GM19328 (cell line): ENCODE data around the gene LSM3.

Experiments used
- ATAC-seq: cut with Tn5 transposase; IDR thresholded peaks from one replicate; pipeline ENCODE4 v1.9.1; 2021; ENCODE audit warnings: mild to moderate bottlenecking, moderate library complexity; ENCODE audit not compliant: unreplicated experiment

LSM3 gene

DNA sequence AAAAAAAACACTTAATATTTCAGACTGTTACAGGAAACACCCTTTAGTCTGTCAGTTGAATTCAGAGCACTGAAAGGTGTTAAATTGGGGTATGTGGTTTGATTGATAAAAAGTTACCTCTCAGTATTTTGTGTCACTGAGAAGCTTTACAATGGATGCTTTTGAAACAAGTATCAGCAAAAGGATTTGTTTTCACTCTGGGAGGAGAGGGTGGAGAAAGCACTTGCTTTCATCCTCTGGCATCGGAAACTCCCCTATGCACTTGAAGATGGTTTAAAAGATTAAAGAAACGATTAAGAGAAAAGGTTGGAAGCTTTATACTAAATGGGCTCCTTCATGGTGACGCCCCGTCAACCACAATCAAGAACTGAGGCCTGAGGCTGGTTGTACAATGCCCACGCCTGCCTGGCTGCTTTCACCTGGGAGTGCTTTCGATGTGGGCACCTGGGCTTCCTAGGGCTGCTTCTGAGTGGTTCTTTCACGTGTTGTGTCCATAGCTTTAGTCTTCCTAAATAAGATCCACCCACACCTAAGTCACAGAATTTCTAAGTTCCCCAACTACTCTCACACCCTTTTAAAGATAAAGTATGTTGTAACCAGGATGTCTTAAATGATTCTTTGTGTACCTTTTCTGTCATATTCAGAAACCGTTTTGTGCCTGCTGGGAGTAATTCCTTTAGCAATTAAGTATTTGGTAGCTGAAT lies 35.9 kb upstream of the LSM3 start:
- no peak for ATAC-seq

DNA sequence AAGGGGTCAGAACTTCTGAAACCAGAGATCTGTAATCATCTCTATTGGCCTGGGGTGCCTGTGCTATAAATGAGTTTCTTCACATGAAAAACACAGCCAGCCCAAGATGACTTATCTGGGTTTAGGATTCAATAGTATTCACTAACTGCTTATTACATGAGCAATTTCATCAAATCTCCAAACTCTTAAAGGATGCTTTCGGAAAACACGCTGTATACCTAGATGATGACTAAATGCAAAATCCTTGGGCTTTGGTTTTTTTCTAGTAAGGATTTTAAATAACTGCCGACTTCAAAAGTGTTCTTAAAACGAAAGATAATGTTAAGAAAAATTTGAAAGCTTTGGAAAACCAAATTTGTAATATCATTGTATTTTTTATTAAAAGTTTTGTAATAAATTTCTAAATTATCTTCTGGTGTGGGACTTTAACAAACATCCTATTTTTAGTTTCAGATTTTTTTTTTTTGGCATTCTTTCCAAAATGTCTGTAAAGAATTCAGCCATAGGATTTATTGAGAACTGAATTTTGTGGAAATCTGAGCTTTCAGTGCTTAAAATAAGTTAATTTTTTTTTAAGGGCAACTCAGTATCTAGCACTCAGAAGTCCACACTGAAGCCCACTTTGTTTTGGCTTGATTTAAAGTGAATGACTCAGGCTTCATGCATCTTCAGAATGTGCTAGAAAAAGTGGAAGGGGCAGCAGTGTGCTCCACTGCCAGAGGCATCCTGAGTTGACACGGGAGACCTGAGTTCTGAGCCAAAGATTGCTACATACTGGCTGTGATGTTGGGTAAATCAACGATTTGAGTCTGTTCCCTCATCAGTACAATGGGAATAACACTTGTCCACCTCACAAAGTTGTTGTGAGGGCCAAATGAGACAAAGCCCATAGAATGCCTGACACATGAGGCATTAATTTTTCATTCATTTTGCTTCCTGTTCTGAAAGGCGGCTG lies 35.1 kb upstream of the LSM3 start:
- ATAC-seq, result no peak

- peak; percentile 91 for ATAC-seq
Measured at GRCh38 chr3:14144423-14145075, 34.1 kb upstream of the LSM3 start.

GRCh38 chr3:14145236-14145635 lies 33.4 kb upstream of the LSM3 start:
- ATAC-seq, result no peak

DNA sequence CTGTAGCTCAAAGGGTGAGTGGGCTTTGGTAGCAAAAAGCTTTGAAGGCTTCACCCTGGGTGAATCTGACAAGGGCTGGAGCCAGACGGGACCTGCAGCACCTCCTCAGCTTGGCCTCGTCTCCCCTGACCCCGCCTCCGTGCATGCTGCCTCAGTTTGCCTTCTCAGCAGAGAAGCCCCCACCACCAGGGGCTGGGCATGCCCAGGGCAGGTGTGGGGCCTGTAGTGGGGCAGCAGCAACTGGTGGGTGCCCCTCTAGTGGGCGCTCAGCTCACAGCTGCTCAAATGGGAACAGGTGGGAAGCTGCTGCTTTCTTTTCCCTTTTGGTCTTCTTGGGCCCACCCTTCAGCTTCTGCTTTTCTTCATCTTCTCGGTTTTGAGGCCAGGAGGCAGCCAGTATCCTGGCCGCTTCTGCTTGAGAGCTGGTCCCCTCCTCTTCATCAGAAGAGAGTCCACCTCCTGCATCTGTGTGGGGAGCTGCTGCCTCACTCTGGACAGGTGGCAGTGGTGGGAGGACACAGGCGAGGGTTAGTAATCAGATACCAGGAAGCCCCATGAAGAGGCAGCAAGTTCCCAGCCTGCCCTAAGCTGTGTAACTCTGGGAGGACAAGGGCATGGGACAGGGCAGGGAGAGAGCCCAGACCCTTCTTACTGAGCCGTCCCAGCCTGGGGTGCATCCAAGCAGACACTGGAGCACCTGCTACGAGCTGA lies 32.8 kb upstream of the LSM3 start:
- no peak for ATAC-seq

DNA sequence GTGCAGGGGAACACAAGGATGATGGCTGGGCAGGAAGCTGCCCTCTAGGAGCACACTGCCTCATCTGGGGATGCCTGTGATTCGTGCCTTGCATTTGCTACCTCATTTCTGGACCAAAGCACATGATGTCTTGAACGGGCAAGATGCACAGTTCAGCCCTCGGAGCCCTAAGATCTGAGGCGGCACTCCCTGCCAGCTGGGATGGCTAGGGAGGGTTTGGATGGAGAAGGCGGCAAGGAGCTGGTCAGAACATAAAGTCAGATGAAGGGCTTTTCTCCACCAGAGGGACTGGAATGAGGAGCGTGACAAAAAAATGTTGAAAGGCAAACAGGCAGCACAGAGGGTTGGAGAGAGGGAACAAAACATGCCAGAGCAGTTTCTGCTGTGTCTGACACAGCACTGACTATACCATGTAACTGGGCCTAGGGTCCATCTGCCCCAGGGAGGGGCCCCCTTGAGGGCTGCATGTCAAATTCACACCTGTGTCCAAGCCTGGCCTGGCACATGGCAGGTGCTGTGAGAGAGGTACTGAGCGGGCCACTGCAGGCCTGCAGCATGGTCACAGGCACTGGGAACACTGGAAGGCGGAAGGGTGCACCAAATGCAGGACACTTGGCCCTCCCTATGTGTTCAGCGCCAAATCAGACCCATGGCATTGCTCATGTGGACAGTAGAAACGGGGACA lies 32.1 kb upstream of the LSM3 start:
- no peak for ATAC-seq

GRCh38 chr3:14147066-14147435 lies 31.6 kb upstream of the LSM3 start:
- no peak for ATAC-seq

GRCh38 chr3:14147617-14148016 lies 31.0 kb upstream of the LSM3 start:
- no peak for ATAC-seq

DNA sequence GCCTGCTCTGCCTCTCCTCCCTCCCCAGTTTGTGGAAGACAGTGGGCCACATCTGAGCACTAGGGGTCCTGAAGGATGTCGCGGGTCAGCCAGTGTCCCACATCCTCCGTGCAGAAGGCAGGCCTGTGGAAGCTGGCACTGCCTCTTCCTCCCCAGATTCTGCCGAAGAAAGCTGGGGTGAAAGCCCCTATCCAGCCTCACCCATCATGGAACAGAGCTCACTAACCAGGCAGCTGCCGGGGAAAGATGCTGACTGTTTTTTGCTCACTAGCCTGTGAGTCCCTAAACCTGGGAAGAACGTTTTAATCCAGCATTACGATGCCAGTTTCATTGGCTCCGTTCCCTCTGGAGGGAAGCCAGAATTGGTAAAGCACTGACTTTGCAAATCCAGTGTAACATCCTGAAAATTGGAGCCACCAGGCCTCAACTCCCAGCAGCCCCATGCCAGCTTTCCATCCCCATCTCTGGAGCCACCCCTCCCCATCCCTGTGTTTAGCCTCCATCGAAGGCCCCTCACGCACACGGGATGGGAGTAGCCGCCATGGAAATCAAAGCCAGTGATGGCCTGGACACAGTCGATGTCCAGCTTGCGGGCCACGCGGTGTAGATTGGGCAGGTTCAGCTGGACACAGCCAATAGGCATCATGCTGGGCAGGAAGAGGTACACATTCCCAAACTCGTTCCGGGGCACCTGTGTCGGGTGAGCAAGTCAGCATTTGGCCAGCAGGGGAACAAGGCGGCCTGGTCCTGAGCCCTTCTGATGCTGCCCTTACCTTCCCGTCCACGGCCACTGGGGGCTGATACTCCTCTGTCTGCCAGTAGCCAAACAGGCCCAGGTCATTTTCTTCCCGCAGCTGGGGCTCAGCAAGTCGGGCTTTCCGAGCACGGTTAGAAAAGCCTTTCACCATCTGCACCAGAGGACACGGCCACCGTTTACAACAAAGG lies 30.3 kb upstream of the LSM3 start:
- ATAC-seq, result no peak

- no peak for ATAC-seq
Measured at GRCh38 chr3:14150078-14150477, 28.5 kb upstream of the LSM3 start.

- ATAC-seq, result no peak
Measured at GRCh38 chr3:14150491-14151230, 28.0 kb upstream of the LSM3 start.

GRCh38 chr3:14151471-14152083 lies 27.0 kb upstream of the LSM3 start:
- ATAC-seq, result no peak

DNA sequence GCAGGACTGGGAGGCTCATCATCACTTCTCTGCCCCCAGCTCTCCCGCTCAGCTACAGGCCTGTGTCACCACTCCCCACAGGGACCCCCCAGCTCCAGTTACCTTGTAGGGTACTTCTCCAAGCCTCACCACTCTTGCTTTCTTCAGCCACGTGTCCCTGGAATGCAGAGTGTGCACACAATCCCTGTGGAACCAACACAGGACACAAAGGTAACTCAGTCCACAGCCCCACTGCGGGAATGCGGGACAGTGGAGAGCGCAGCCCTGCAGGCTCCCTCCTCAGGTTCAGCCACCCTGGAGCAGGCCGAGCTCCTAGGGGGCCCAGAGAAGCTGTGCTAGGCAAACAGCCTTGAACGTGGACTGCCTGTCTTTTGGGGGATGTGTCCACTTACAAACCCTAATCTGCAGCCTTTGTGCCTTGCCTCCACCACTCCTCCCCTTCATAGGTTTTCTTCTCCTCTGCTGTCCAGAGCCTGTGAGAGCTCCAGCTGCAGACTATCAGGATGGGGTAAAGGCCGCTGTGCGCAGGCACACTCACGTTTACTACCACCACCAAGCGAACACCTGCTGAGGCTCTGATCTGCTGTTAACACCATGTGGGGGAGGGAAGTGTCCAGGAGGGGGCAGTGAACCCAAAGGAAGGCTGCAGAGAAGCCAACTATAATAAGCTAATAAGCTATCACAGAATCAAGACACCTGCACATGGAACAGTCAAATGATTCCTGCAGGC lies 26.2 kb upstream of the LSM3 start:
- no peak for ATAC-seq

GRCh38 chr3:14152963-14153355 lies 25.7 kb upstream of the LSM3 start:
- ATAC-seq, result no peak

DNA sequence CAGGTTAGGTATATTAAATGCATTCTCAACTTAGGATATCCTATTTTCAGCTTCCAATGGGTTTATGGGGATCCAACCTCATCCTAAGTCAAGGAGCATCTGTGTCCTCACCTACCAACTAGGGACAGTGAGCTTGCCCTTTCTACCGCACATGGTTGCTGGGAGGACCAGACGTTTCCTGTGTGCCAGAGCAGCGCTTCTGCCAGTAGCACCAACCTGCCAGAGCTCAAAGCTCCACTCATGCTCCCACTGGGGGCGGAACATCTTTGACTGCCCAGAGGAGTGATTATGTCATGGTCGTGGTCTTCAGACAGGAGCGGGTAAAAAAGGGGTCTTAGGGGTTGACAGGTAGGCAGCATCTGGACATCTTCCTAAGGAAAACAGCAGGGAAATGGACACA lies 25.0 kb upstream of the LSM3 start:
- no peak for ATAC-seq

GRCh38 chr3:14154276-14154675 lies 24.3 kb upstream of the LSM3 start:
- ATAC-seq, result no peak

DNA sequence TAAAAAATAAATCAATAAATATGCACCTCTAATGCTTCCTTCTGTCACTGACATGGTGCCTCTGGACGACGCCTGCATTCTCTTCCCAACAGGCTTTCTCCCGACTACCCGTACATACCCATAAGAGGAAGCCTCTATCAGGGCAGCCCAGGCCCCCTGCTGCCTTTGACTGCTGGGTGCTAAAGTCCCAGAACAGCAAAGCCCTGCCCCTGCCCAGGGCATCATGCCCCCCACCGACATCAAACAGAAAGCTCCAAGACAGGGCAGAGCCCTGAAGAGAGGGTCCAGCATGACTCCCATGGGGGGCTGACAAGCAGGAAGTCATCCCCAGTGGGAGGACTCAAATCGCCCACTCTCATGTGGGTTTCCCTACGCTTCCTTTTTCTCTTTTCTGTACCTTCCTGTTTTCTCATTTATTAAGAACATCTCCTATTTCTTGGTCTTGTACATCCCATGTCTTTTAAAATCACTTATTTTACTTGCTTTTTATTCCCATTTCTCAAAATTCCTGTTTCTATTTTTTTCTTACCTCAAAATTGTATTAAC lies 23.6 kb upstream of the LSM3 start:
- ATAC-seq, result no peak
